NCI-H345 (cell line): ENCODE measurements around the gene RGS14.

Source experiments
- DNase-seq: peaks from one replicate; lab custom pipeline; 2025; lab: John Stamatoyannopoulos, UW

The RGS14 gene

GRCh38 chr5:177382423-177383029 lies 24.8 kb downstream of the RGS14 start:
- no peak for DNase-seq

DNA sequence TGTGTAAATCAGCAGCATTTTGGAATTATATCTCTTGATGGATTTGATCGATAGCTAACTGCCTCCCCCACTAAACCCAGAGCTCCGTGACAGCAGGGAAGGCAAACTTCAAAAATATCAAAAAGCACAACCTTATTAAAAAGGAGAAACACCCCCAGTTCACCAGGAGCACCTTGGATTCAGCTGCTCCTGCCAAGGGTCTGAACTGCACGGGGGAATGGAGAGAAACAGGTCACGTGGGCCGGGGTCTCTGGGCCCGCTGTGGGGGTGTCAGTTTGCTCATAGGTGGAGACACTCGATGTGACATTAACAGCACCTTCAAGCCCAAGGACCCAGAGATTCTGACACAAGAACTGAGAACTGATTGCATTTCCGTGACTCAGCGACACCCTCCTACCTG lies 25.5 kb downstream of the RGS14 start:
- DNase-seq = no peak

GRCh38 chr5:177384134-177384533 lies 26.4 kb downstream of the RGS14 start, which contains the start of gene SLC34A1:
TSS of gene SLC34A1 (plus strand) at chr5:177384434. CDS start at chr5:177385742, 1,308 bp downstream.
- DNase-seq = no peak

DNA sequence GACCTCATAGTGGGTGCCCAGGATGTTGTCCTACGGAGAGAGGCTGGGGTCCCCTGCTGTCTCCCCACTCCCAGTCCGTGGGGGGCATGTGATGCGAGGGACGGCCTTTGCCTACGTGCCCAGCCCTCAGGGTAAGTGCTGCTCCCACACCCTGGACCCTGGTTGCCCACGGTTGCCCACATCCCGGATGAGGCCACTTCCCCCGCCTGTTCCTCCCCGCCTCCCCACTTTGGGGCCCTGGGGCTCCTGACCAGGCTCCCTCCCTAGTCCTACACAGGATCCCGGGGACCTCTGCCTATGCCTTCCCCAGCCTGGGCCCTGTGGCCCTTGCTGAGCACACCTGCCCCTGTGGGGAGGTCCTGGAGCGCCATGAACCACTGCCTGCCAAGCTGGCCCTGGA lies 28.0 kb downstream of the RGS14 start:
- no peak for DNase-seq

GRCh38 chr5:177386542-177386941 lies 28.8 kb downstream of the RGS14 start:
- no peak for DNase-seq

DNA sequence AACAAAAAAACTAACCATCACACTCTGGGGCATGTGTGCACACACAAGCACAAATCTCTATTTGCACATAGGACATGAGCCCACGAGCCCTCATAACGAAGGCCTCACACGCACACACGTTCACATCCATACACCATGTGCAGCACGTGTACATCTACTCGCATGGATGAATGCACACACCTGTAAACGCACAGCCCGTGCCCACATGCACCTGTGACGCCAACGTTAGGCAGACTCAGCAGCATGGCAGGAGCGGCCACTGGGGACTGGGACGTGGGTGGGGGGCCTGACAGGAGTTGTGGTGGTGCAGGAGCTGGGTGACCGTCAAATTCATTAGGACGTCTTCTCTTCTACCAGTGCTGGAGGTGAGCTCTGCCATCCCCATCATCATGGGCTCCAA lies 29.7 kb downstream of the RGS14 start:
- no peak for DNase-seq

DNA sequence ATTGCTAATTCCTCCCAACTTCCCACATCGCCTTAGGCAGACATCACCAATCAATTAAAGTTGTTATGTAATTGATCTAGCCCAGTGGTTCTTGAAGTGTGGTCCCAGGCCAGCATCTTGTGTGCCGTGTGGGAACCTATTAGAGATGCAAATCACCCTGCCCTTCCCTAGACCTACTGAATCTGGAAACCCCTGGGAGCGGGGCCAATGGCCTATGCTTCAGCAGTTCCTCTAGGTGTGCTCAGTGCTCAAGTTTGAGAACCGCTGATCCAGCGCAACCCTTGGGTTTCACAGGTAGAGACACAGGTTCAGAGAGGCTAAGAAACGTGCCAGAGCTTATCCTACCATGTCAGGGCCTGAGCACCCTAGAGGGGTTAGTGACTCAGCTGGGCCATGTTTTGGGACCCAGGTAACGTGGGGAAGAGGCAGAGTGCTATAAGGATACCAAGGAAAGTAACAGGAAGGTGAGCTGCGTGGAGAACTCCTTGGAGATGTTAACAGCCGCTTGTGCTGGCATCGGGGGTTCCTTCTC lies 30.9 kb downstream of the RGS14 start:
- DNase-seq = no peak

DNA sequence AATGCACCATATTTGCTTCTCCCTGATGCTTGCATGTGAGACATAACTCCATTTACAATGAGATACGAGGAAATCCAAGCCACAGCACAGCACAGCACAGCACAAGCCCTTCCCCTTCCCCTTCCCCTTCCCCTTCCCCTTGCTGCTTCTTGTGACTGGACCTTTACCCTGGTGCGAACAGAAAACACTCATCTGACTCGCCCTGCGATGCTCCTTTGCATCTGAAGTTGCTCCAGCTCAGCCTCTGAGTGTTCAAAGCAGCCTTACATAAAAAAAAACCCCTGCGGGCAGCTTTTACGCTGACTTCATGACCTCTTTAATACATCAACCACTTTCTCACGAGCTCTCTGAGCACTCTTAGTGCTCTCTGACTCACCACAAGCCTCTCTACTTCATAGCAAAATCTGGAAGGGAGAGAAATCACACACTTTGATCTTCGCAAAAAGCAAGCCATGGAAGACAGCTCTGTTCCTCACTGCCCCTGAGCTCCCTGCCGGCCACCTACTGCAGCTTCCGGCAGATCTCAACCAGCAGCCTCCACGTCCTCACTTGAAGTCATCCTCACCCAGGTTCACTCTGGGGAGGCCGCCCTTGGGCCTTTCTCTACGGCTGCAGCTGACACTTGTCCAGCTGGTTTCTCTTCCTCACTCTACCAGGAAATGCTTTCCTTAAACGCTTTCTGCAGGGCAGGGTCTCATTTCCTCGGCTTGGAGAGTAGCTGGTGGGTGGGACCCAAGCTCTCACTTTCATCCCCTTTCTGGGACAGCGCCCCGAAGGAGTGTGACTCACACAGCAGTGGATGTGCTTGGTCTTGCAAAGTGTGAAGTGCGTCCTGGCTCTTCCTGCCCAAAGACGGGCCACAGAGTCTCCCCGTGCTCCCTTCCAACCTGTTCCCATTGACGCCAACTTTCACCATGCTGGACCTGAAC lies 31.8 kb downstream of the RGS14 start:
- DNase-seq = no peak

DNA sequence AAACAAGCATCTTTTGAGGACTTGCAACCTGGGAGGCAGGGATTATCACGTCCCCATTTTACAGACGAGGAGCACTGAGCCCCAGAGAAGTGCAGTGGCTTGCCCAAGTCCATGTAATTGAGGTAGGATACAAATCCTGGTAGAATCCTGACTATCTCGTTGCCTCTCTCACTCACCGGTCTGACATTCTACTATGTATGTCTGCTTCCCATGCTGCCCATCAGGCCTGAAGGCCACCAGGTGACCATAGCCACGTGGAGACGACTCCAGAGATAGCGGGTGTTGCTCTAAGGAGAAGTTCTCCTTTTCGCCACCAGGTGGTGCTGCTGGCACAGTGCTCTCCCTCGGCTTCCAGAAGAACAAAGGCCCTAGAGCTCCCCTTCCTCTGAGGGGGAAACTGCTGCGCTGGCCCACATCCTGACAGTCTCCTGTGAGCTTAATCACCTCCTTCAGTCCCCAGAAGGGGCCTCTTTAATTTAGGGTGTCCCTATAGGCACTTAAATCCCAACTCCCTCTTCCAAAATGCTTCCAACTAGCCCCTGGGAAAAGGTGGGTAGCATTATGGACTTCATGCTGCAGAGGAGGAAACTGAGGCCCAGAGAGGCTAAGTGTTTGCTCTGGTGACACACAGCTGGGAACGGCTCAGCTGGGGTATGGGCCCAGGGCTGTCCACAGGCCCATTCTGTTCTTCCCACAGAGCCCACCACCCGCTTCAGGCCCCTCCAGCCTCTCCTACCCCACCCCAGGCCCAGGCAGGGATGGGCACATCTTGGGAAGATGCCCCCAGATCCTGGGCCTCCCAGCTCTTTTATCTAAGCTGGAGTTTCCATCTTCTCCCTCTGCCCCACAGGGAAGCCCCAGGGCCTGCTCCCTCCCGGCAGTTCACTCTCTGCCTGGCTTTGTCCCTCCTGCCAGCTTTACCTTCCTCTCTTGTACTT lies 32.9 kb downstream of the RGS14 start:
- peak; percentile 89 for DNase-seq

- peak; percentile 23 for DNase-seq
Observed at GRCh38 chr5:177392765-177393164, 35.0 kb downstream of the RGS14 start.

DNA sequence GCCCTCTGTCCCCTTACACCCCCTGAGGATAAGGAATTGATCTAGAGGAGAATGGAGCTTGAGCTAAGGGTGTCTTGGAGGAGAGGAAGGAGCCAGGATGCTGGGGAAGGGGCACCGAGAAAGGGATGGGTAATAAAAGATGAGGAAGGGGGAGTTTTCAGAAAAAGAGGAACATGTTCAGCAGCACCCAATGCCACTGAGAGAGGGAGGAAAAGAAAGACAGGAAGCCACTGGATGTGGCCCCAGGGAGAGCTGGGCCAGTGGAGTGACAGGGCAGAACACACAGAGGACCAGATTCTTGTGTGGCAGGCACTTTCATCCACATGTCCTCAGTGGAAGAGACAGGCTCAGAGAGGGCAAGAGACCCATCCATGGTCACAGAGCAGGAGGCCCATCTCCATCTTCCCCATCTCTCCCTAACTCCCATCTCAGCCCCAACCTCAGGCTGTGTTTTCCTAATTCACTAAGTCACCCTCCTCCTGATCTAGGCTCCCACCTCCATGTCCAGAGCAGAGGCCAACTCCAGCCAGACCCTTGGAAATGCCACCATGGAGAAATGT lies 35.6 kb downstream of the RGS14 start:
- no peak for DNase-seq

DNA sequence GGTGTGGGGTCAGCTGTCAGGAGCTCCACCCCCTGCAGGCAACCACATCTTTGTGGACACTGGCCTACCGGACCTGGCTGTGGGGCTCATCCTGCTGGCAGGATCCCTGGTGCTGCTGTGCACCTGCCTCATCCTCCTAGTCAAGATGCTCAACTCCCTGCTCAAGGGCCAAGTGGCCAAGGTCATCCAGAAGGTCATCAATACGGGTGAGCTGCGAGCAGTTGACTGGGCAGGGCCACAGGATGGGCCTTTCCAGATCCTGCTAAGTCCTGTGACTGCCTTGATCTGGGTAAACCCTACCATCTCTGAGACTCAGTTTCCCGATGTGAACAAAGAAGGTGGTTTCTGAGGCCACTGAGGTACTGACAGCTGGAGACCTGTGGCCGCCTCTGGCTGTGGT lies 36.3 kb downstream of the RGS14 start:
- DNase-seq = no peak

- no peak for DNase-seq
Observed at GRCh38 chr5:177396078-177396477, 38.4 kb downstream of the RGS14 start.

DNA sequence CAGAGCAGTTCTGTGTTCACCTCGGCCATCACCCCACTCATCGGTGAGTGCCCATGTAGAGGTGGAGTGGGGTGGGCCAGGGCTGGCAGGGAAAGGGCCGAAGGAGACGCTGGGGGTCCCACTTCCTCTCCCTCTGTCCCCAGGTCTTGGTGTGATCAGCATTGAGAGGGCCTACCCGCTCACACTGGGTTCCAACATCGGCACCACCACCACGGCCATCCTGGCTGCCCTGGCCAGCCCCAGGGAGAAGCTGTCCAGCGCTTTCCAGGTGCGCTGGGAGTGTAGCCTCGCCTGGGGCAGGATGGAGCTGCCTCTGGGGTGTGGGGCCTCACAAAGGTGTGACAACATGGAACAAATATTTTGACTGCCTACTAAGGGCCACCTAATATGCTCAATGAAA lies 39.1 kb downstream of the RGS14 start:
- DNase-seq = no peak

DNA sequence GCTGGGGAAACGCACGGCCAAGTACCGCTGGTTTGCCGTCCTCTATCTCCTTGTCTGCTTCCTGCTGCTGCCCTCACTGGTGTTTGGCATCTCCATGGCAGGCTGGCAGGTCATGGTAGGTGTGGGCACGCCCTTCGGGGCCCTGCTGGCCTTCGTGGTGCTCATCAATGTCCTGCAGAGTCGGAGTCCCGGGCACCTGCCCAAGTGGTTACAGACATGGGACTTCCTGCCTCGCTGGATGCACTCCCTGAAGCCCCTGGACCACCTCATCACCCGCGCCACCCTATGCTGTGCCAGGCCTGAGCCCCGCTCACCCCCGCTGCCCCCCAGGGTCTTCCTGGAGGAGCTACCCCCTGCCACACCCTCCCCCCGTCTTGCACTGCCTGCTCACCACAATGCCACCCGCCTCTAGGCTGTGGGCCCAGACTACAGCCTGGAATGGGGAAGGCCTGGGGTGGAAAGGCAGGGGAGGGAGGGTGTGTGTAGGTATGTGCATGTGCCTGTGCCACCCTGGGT lies 40.2 kb downstream of the RGS14 start:
- DNase-seq = no peak

- no peak for DNase-seq
Observed at GRCh38 chr5:177399997-177400868, 42.5 kb downstream of the RGS14 start, which contains the start of gene PFN3. TSS of gene PFN3 (minus strand) at chr5:177400661. CDS start at chr5:177400576, 85 bp downstream.

DNA sequence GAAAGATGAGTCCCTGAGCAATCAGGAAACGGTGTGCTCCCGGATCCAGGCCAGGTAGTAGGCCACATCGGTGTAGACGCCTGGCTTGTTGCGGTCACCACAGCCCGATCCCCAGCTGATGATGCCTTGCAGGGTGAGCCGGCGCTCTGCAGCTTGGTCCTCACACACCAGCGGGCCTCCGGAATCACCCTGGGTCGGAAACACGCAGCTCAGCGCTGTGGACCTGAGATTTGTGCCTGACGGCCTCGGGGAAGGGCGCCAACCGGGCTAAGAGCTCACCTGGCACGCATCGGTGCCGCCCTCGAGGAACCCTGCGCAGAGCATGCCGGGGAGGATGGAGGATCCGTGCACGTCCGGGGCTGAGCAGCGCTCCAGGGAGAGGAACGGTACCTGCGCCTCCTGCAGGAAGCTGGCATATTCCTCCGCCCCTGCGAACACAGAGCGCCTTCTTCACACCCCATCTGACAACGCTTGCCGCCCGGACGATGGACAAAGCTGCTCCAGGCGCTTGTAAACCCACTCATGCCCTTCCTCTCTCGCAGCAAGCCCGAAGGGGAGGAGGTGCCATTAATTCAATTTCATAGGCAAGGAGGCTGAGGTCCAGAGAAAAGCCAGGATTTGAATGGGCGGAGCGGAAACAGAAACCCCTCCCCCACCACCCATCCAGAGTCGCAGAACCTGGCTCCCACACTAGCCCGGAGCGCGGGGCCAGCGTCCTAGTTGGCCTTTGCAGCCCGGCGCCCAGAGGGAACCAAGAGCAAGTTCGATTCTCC lies 44.7 kb downstream of the RGS14 start:
- peak; percentile 92 for DNase-seq

- DNase-seq = peak; percentile 60
Observed at GRCh38 chr5:177403102-177403791, 45.5 kb downstream of the RGS14 start.
